T-helper 1 cell treated with Interleukin-12 subunit alpha and Interleukin-12 subunit beta and Interleukin-4 antibody, amounts not matched to agents 30 μg/mL and 1 μg/mL, for 36 hours (primary cell): ENCODE results near the gene TRPV3.
"Not testable (repeated sequence)": the region's sequence is repeated elsewhere in the genome, so short reads cannot be mapped to it uniquely, and the experiment has no call there.

Experiments used
- H3K27ac Mint-ChIP-seq: one replicate; pipeline ENCODE4 v1.8.0; 2021; ENCODE audit warnings: mild to moderate bottlenecking, mixed read lengths
- H3K27me3 Mint-ChIP-seq: one replicate; pipeline ENCODE4 v1.8.0; 2021; ENCODE audit warnings: low read depth, mixed read lengths
- H3K36me3 Mint-ChIP-seq: one replicate; pipeline ENCODE4 v1.8.0; 2021; ENCODE audit warnings: low read depth, mixed read lengths
- H3K4me1 Mint-ChIP-seq: one replicate; pipeline ENCODE4 v1.8.0; 2021; ENCODE audit warnings: low read depth, mixed read lengths
- H3K4me3 Mint-ChIP-seq: one replicate; pipeline ENCODE4 v1.8.0; 2021; ENCODE audit warnings: mild to moderate bottlenecking, moderate library complexity, mixed read lengths
- H3K9me3 Mint-ChIP-seq: one replicate; pipeline ENCODE4 v1.8.0; 2021; ENCODE audit warnings: mixed read lengths

TRPV3 gene

DNA sequence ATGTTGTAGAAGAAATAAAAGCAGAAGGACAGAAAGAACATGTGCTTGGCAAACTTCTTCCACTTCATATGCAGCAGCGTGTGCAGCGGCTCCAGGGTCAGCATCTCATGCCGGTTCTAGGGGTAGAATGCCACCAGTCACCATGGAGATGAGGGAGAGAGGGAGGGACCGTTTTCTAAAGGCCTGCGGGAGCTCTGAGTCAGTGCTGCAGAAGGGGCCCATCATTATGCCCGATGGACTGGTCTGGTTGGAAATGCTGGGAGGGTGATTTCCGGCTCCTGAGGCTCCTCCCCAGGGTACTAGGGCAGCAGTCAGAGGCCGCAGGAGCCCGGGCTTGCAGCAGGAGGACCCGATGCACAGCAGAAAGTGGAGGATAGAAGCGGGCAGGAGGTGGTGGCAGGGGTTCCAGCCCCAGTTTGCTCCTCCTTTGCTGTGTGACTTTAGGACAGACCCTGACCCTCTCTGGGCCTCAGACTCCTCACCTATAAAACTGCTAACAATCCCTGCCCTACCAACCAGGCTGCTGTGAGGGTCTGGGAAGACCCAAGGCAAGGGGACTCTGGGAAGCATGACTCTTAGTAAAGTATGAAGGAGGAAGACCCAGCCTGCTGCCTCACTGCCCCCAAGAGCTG is 28.6 kb downstream of the TRPV3 start:
- Mint-ChIP-seq H3K27ac (no peak overlapping the region), H3K4me3 (no peak overlapping the region), H3K4me1 (no peaks in the 10 kb centered on the region), H3K9me3 (no peaks in the 10 kb centered on the region), H3K36me3 (no peaks in the 10 kb centered on the region), H3K27me3 (no peaks in the 10 kb centered on the region)

DNA sequence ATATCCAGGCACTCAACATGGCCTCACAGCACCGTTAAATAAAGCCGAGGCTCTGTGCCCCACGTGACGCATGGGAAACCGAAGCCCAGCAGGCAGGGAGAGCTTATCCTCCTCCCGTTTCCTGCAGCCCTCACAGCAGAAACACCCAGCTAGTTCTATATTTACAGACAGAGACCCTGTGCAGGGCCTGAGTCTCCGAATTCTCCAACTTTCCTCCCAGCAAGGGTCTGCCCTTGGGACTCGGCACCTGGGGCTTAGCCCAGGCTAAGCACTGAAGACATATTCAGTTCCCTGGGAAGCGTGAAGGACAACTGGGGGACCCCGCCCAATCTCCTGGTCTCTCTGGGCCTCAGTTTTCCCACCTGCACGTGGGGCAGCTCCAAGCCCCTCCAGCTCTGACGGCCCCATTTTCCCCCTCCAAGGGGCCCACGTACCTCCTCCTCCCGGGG is 29.2 kb downstream of the TRPV3 start:
- Mint-ChIP-seq H3K9me3 (no peaks in the 10 kb centered on the region), H3K27ac (no peak overlapping the region), H3K4me1 (no peaks in the 10 kb centered on the region), H3K4me3 (no peak overlapping the region), H3K27me3 (no peaks in the 10 kb centered on the region), H3K36me3 (no peaks in the 10 kb centered on the region)

- no peaks in the 10 kb centered on the region for H3K36me3 Mint-ChIP-seq
- H3K9me3 Mint-ChIP-seq, result no peaks in the 10 kb centered on the region
- H3K4me1 Mint-ChIP-seq, result no peaks in the 10 kb centered on the region
- H3K27me3 Mint-ChIP-seq, result no peaks in the 10 kb centered on the region
- H3K4me3 Mint-ChIP-seq, result no peak overlapping the region
- H3K27ac Mint-ChIP-seq, result no peak overlapping the region
These were observed 29.7 kb downstream of the TRPV3 start for GRCh38 chr17:3527896-3528295.

DNA sequence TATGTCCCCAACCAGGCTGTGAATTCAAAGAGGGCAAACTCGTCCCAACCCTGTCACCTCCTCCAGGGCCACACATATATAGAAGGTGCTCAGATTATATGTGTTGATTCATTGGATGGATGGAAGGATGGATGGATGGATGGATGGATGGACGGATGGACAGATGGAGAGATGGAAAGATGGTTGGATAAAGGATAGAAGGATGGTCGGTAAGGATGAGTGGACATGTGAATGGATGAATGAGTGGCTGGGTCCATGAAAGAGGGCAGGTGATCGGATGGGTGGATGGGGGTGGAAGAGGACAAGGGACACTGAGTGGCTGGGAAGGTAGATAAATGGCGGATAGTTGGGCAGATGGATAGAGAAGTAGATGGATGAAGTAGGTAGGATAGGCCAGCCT is 30.1 kb downstream of the TRPV3 start:
- no peaks in the 10 kb centered on the region for H3K9me3 Mint-ChIP-seq
- H3K27ac Mint-ChIP-seq, result no peak overlapping the region

GRCh38 chr17:3526971-3527370 is 30.6 kb downstream of the TRPV3 start:
- H3K36me3 Mint-ChIP-seq, result no peaks in the 10 kb centered on the region
- H3K27me3 Mint-ChIP-seq, result no peaks in the 10 kb centered on the region
- no peak overlapping the region for H3K27ac Mint-ChIP-seq

More for the DNA sequence above, 30.1 kb downstream of the TRPV3 start:
- Mint-ChIP-seq H3K4me1 (no peaks in the 10 kb centered on the region), H3K27me3 (no peaks in the 10 kb centered on the region), H3K36me3 (no peaks in the 10 kb centered on the region), H3K4me3 (no peak overlapping the region)

DNA sequence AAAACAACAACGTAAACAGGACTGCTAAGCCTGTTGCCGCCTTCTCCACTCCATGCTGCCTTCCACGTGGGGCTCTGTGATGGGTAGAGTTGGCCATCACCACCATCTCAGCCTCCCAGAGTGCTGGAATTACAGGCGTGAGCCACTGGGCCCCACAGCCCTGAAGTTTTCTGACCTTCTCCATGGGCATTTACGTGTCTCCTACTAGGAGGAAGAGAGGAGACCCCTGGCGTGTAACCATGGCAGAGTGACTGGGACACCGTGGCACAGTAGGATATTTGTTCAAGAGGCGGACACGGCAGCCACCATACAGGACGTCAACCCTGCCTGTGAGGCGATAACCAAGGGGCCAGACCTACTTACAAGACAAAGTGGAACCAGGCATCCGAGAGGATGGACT is 31.1 kb downstream of the TRPV3 start:
- Mint-ChIP-seq H3K27ac (no peak overlapping the region), H3K27me3 (no peaks in the 10 kb centered on the region), H3K36me3 (no peaks in the 10 kb centered on the region), H3K4me1 (no peaks in the 10 kb centered on the region), H3K9me3 (no peaks in the 10 kb centered on the region), H3K4me3 (no peak overlapping the region)

More at GRCh38 chr17:3526971-3527370, 30.6 kb downstream of the TRPV3 start:
- no peaks in the 10 kb centered on the region for H3K4me1 Mint-ChIP-seq
- no peaks in the 10 kb centered on the region for H3K9me3 Mint-ChIP-seq
- H3K4me3 Mint-ChIP-seq, result no peak overlapping the region

DNA sequence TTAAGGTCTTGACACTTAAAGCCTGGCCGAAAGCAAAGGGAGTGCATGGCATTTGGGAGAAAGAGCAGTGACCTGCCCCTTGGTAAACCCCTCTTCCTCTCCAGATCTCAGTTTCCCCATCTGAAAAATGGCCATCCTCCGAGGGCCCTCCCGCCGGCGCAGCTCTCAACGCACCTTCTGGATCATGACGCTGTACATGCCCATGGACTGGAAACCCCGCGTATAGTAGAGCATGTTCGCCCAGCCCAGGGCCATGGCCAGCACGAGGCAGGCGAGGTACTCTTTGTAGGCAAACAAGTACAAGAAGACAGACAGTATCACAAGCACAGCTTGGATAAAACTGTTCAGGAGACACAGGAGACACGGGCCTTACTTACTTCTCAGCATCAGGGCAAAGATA is 33.6 kb downstream of the TRPV3 start:
- no peaks in the 10 kb centered on the region for H3K36me3 Mint-ChIP-seq
- no peak overlapping the region for H3K4me3 Mint-ChIP-seq
- no peaks in the 10 kb centered on the region for H3K27me3 Mint-ChIP-seq
- H3K4me1 Mint-ChIP-seq, result no peaks in the 10 kb centered on the region
- no peak overlapping the region for H3K27ac Mint-ChIP-seq
- no peaks in the 10 kb centered on the region for H3K9me3 Mint-ChIP-seq

DNA sequence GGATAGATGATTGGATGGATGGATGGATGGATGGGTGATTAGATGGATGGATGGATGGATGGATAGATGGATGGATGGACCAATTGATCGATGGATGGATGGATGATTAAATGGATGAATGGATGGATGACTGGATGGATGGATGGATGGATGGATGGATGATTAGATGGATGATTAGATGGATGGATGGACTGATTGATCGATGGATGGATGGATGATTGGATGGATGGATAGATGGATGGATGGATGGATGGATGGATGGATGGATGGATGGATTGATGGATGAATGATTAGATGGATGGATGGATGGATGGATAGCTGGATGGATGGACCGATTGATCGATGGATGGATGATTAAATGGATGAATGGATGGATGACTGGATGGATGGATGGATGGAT is 38.1 kb downstream of the TRPV3 start:
- H3K36me3 Mint-ChIP-seq, H3K4me1 Mint-ChIP-seq, H3K9me3 Mint-ChIP-seq, H3K4me3 Mint-ChIP-seq, H3K27ac Mint-ChIP-seq, H3K27me3 Mint-ChIP-seq: not testable (repeated sequence)

DNA sequence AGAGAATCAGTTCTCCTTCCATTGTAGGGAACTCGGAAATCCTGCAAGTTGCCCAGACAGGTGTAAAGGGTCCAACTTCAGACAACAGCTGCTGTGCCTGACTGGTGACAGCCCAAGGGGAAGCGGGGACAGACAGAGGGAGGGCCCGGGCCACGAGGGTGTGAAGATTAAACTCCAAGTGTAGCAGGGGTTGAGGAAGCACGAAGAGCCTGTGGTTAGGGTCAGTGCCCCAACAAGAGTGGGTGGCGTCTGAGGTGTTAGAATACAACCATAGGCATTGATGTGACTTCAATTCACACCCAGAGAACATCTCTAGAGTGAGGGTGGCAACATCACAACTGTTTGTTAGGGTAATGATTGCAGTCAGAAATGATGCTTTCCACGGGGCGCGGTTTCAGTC is 42.7 kb downstream of the TRPV3 start:
- Mint-ChIP-seq H3K27me3 (no peaks in the 10 kb centered on the region), H3K36me3 (no peaks in the 10 kb centered on the region), H3K27ac (no peak overlapping the region), H3K4me1 (no peaks in the 10 kb centered on the region), H3K9me3 (no peaks in the 10 kb centered on the region), H3K4me3 (no peak overlapping the region)

GRCh38 chr17:3514167-3514566 is 43.4 kb downstream of the TRPV3 start:
- not testable (repeated sequence) for H3K4me3 Mint-ChIP-seq, H3K27me3 Mint-ChIP-seq, H3K9me3 Mint-ChIP-seq, H3K4me1 Mint-ChIP-seq, H3K27ac Mint-ChIP-seq, H3K36me3 Mint-ChIP-seq

DNA sequence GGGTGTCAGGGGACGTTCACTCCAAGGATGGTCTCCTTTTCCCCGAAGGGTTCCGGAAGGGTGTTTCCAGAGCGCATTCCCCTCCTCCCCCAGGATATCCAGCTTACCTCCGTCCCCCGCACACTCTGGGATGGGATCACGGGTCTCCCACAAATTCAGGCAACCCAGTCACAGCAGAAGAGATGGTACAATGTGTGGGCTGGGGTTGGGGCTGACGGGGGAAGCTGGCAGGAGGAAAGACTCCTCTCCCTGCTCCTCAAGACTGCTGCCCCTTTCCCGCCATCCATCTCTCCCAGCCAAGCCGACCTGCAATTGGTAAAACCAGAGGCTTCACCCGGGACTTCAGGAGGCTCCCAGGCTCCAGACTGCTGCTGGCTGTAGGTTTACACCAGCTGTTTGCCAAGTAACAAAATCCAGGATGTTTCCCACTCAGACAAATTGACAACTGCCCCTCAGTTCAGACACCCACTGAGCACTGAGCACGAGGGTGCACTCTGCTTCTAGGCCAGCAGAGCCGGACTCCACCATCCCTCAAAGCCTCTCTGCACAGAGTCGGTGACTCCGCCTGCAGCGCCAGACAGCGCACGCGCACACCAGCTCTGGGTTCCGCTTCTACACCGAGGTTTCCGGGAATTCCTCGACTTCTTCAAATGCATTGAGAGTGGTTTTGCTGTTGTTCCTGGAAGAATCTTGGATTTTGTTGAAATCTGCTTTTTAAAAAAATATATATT is 44.1 kb downstream of the TRPV3 start:
- peaks cover 6% of the 10 kb centered on the region for H3K9me3 Mint-ChIP-seq
- H3K4me3 Mint-ChIP-seq, result no peak overlapping the region
- no peak overlapping the region for H3K27ac Mint-ChIP-seq
- H3K36me3 Mint-ChIP-seq, result no peaks in the 10 kb centered on the region
- H3K27me3 Mint-ChIP-seq, result no peaks in the 10 kb centered on the region
- no peaks in the 10 kb centered on the region for H3K4me1 Mint-ChIP-seq

GRCh38 chr17:3512505-3513171 is 45.0 kb downstream of the TRPV3 start:
- no peaks in the 10 kb centered on the region for H3K27me3 Mint-ChIP-seq
- H3K4me1 Mint-ChIP-seq, result no peaks in the 10 kb centered on the region
- H3K4me3 Mint-ChIP-seq, result no peak overlapping the region
- peaks cover 6% of the 10 kb centered on the region for H3K9me3 Mint-ChIP-seq
- H3K36me3 Mint-ChIP-seq, result no peaks in the 10 kb centered on the region
- no peak overlapping the region for H3K27ac Mint-ChIP-seq

- Mint-ChIP-seq H3K36me3 (no peaks in the 10 kb centered on the region), H3K27ac (no peak overlapping the region), H3K4me3 (no peak overlapping the region), H3K27me3 (peaks cover 3% of the 10 kb centered on the region), H3K9me3 (peaks cover 6% of the 10 kb centered on the region), H3K4me1 (no peaks in the 10 kb centered on the region)
These were observed 45.6 kb downstream of the TRPV3 start for GRCh38 chr17:3511852-3512504.

- H3K4me3 Mint-ChIP-seq, result no peak overlapping the region
- H3K9me3 Mint-ChIP-seq, result peaks cover 6% of the 10 kb centered on the region
- H3K27me3 Mint-ChIP-seq, result peaks cover 3% of the 10 kb centered on the region
- no peak overlapping the region for H3K27ac Mint-ChIP-seq
- no peaks in the 10 kb centered on the region for H3K4me1 Mint-ChIP-seq
- no peaks in the 10 kb centered on the region for H3K36me3 Mint-ChIP-seq
These were observed 47.5 kb downstream of the TRPV3 start for GRCh38 chr17:3510090-3510489.

- H3K4me1 Mint-ChIP-seq, result no peaks in the 10 kb centered on the region
- no peak overlapping the region for H3K27ac Mint-ChIP-seq
- H3K9me3 Mint-ChIP-seq, result peaks cover 6% of the 10 kb centered on the region
- no peaks in the 10 kb centered on the region for H3K36me3 Mint-ChIP-seq
- H3K4me3 Mint-ChIP-seq, result no peak overlapping the region
- peaks cover 3% of the 10 kb centered on the region for H3K27me3 Mint-ChIP-seq
These were observed 49.7 kb downstream of the TRPV3 start for GRCh38 chr17:3507869-3508268.
